GM12865 (cell line): ENCODE measurements around the gene TRAPPC3L.
"Not testable (repeated sequence)": the region's sequence is repeated elsewhere in the genome, so short reads cannot be mapped to it uniquely, and the experiment has no call there.

Experiments
- DNase-seq: peaks from one replicate; pipeline ENCODE4 v3.0.0; 2010; ENCODE audit warnings: low read depth
- H3K4me3 ChIP-seq: 2 replicates; pipeline ENCODE4 v1.5.1; 2011; ENCODE audit warnings: mild to moderate bottlenecking, low read depth, low read length, control low read depth
- TF ChIP-seq, protein P1 (sequence below): IDR thresholded peaks from 2 replicates; pipeline ENCODE4 v1.5.1; 2011; ENCODE audit warnings: low read length, control low read depth, low read depth, inconsistent platforms; ENCODE audit not compliant: insufficient read depth; ENCODE audit errors: missing control alignments

The TRAPPC3L gene

DNA sequence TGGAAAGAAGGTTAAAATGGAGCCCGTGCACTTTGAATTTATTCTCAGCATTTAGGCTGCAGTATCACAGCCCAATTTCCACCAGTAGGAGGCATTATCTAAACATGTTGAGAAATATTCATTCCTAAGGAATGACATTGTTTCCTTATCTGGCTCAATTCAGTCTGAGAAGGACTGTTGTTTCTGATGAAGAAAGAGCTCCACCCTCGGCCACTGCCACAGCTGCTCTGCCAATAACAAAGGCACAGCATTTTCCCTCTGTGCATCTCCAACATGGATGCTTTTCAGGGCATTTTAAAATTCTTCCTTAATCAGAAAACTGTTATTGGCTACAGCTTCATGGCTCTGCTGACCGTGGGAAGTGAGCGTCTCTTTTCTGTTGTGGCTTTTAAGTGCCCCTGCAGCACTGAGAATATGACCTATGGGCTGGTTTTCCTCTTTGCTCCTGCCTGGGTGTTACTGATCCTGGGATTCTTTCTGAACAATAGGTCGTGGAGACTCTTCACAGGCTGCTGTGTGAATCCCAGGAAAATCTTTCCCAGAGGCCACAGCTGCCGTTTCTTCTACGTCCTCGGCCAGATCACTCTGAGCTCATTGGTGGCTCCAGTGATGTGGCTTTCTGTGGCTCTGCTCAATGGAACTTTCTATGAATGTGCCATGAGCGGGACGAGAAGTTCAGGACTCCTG, 33.9 kb downstream of the TRAPPC3L start, which contains the start of gene CALHM5:
TSS of gene CALHM5 (plus strand) at position 216 of the 687 bp plus-strand sequence. CDS start at position 274, 58 bp downstream.
- TF ChIP-seq, protein P1, sequence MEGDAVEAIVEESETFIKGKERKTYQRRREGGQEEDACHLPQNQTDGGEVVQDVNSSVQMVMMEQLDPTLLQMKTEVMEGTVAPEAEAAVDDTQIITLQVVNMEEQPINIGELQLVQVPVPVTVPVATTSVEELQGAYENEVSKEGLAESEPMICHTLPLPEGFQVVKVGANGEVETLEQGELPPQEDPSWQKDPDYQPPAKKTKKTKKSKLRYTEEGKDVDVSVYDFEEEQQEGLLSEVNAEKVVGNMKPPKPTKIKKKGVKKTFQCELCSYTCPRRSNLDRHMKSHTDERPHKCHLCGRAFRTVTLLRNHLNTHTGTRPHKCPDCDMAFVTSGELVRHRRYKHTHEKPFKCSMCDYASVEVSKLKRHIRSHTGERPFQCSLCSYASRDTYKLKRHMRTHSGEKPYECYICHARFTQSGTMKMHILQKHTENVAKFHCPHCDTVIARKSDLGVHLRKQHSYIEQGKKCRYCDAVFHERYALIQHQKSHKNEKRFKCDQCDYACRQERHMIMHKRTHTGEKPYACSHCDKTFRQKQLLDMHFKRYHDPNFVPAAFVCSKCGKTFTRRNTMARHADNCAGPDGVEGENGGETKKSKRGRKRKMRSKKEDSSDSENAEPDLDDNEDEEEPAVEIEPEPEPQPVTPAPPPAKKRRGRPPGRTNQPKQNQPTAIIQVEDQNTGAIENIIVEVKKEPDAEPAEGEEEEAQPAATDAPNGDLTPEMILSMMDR, result no peak
- DNase-seq, result no peak
- H3K4me3 ChIP-seq, result no peak within 1 kb of the TSS

DNA sequence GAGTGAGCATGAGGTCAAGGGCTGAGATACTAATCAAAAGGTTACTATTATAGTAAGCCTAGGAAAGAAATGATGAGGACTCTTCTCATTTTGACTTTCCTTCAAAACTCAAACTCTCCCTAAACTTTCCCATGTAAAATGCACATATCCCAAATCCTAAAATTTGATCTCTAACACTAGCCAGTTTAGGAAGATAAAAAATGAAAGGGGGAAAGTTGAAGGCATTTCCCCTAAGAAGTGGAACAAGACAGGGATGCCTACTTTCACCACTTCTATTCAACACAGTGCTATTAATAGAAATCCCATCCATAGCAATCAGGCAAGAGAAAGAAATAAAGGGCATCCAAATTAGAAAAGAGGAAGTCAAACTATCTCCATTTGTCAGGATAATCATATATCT, 37.0 kb downstream of the TRAPPC3L start:
- TF ChIP-seq, protein P1, result no peak
- DNase-seq, result no peak

DNA sequence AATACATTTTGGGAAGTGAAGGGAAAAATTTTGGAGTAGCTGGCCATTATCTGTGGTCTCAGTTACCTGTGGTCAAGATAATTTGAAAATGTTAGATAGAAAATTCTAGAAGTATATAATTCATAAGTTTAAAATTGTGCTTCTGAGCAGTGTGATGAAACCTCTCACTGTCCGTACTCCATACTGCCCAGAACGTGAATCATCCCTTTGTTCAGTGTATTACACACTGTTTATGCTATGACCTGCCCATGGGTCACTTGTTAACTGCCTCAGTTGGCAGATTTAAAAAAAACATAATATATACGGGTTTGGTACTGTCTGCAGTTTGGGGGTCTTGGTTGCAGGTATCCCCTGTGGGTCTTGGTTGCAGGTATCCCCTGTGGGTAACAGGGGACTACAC, 38.2 kb downstream of the TRAPPC3L start:
- no peak overlapping the region for H3K4me3 ChIP-seq
- TF ChIP-seq, protein P1, result no peak
- no peak for DNase-seq

More for the DNA sequence above, 37.0 kb downstream of the TRAPPC3L start:
- no peak overlapping the region for H3K4me3 ChIP-seq

DNA sequence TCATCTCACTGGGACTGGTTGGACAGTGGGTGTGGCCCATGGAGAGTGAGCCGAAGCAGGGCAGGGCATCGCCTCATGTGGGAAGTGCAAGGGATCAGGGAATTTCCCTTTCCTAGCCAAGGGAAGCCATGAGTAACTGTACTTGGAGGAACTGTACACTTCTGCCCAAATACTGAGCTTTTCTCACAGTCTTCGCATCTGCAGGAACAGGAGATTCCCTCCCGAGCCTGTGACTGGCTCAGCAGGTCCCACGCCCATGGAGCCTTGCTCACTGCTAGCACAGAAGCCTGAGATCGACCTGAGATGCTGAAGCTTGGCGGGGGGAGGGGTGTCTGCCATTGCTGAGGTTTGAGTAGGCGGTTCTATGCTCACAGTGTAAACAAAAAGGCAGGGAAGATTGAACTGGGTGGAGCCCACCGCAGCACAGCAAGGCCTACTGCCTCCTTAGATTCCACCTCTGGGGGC, 44.5 kb downstream of the TRAPPC3L start:
- TF ChIP-seq, protein P1, result no peak
- DNase-seq, result no peak
- H3K4me3 ChIP-seq, result no peak overlapping the region

DNA sequence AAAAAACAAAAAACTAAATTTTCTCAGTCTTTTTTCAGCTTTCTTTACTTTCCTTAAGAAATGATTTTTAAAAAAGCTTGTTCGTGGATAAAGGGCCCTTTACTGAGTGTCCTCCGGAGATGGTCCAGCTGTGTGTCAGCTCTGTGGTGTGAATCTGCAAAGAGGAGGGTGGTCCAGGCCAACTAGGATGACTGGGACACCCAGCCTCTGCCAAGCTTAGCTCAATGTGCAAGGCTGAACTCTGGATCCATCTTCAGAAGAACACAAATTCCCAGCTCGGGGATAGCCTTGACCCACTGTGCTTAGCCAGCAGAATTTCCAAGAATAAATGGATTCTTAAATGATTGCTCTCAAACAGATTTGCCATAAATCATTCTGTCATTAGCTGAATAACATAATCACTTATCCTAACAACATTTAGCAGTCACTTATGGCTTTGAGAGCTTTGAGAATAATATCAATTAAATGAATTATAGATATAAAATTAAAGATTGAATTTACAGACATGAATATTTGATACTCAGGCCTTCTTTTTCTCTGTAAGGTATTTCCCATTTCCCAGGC, 48.3 kb downstream of the TRAPPC3L start:
- TF ChIP-seq, protein P1, result no peak
- no peak for DNase-seq
- H3K4me3 ChIP-seq, result no peak overlapping the region

DNA sequence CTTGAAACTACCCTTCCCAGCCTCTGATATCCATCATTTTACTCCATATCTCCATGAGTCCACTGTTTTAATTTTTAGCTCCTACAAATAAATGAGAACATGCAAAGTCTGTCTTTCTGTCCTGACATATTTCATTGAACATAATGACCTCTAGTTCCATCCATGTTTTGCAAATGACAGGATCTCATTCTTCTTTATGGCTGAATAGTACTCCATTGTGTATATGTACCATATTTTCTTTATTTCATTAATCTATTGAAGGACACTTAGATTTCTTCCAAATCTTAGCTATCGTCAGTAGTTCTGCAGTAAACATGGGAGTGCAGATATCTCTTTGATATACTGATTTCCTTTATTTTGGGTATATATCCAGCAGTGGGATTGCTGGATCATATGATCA, 50.3 kb downstream of the TRAPPC3L start:
- DNase-seq, result not testable (repeated sequence)

DNA sequence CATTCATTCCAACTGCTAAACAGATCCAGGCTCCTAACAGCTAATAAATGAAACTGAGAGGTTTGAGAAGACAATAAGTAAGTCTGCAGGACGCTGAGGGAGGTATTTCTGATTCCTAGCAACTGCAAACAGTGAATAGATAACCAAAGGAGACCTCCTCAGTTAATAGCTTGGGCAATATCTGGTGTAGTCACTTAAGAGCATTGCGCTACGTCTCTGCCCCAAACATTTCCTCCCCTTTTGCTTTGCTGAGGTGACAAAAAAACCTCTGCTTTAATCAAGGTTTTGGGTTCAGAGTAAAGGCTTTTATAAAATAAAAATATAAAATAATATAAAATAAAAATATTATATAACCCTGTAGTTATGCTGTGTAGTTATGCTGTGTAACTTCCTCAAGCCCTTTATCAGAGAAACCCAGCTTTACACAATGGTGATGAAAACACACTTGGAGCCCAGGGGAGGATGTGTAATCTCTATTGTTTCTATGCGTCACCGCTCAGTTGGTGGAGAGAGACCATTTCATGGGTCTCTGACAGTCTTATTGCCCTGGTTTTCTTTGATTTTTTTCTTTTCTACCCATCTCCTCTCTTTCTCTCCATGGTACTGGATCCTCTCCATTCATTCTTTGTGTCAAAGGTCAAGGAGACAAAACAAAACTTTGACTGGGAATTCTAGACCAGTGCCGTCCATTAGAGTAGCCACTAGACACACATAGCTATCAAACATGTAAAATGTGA, 53.0 kb downstream of the TRAPPC3L start:
- H3K4me3 ChIP-seq, result no peak overlapping the region
- no peak for DNase-seq

More for the DNA sequence above, 50.3 kb downstream of the TRAPPC3L start:
- H3K4me3 ChIP-seq, result not testable (repeated sequence)

More for the DNA sequence above, 53.0 kb downstream of the TRAPPC3L start:
- TF ChIP-seq, protein P1, result no peak
